CD4-positive, alpha-beta T cell treated with Interleukin-1 beta for 1 hour (primary cell): ENCODE data around the gene FBXL19.
"Not testable (repeated sequence)": the region's sequence is repeated elsewhere in the genome, so short reads cannot be mapped to it uniquely, and the experiment has no call there.

ENCODE experiments used
- DNase-seq, 2 donors: peaks; one replicate each; pipeline ENCODE4 v3.0.0-alpha.2; 2020 to 2022

FBXL19 gene

GRCh38 chr16:30922960-30923535, 324 bp upstream of the FBXL19 start:
- peak; percentile 97 to 98 for DNase-seq

- no peak for DNase-seq
Observed at GRCh38 chr16:30924076-30924912, 922 bp downstream of the FBXL19 start.

- DNase-seq, result no peak
Observed at GRCh38 chr16:30924913-30925631, 1.7 kb downstream of the FBXL19 start.

GRCh38 chr16:30925632-30925987, 2.2 kb downstream of the FBXL19 start:
- no peak for DNase-seq

- no peak for DNase-seq
Observed at GRCh38 chr16:30925995-30926811, 2.8 kb downstream of the FBXL19 start.

GRCh38 chr16:30926937-30927788, 3.8 kb downstream of the FBXL19 start:
- no peak for DNase-seq

- peak; percentile 46 to 53 for DNase-seq
Observed at GRCh38 chr16:30927789-30928378, 4.5 kb downstream of the FBXL19 start.

GRCh38 chr16:30928390-30928789, 5.0 kb downstream of the FBXL19 start:
- DNase-seq, result no peak

GRCh38 chr16:30929167-30929566, 5.8 kb downstream of the FBXL19 start:
- no peak for DNase-seq

- no peak for DNase-seq
Observed at GRCh38 chr16:30930160-30930571, 6.8 kb downstream of the FBXL19 start.

GRCh38 chr16:30931068-30931650, 7.8 kb downstream of the FBXL19 start:
- DNase-seq, result no peak

GRCh38 chr16:30934827-30935557, 11.6 kb downstream of the FBXL19 start:
- DNase-seq, result peak; percentile 28 to 36

GRCh38 chr16:30937692-30938091, 14.3 kb downstream of the FBXL19 start:
- DNase-seq, result no peak

- not testable (repeated sequence) for DNase-seq
Observed at GRCh38 chr16:30939571-30939970, 16.2 kb downstream of the FBXL19 start.

GRCh38 chr16:30941600-30942425, 18.4 kb downstream of the FBXL19 start:
- DNase-seq, result peak; percentile 73 to 77

- no peak for DNase-seq
Observed at GRCh38 chr16:30942426-30942806, 19.0 kb downstream of the FBXL19 start.

GRCh38 chr16:30944352-30944751, 21.0 kb downstream of the FBXL19 start:
- no peak for DNase-seq

- no peak for DNase-seq
Observed at GRCh38 chr16:30946671-30947540, 23.5 kb downstream of the FBXL19 start.

GRCh38 chr16:30947541-30947858, 24.1 kb downstream of the FBXL19 start:
- DNase-seq, result no peak
